ENCODE results near the gene L1CAM.

The L1CAM gene, protein sequence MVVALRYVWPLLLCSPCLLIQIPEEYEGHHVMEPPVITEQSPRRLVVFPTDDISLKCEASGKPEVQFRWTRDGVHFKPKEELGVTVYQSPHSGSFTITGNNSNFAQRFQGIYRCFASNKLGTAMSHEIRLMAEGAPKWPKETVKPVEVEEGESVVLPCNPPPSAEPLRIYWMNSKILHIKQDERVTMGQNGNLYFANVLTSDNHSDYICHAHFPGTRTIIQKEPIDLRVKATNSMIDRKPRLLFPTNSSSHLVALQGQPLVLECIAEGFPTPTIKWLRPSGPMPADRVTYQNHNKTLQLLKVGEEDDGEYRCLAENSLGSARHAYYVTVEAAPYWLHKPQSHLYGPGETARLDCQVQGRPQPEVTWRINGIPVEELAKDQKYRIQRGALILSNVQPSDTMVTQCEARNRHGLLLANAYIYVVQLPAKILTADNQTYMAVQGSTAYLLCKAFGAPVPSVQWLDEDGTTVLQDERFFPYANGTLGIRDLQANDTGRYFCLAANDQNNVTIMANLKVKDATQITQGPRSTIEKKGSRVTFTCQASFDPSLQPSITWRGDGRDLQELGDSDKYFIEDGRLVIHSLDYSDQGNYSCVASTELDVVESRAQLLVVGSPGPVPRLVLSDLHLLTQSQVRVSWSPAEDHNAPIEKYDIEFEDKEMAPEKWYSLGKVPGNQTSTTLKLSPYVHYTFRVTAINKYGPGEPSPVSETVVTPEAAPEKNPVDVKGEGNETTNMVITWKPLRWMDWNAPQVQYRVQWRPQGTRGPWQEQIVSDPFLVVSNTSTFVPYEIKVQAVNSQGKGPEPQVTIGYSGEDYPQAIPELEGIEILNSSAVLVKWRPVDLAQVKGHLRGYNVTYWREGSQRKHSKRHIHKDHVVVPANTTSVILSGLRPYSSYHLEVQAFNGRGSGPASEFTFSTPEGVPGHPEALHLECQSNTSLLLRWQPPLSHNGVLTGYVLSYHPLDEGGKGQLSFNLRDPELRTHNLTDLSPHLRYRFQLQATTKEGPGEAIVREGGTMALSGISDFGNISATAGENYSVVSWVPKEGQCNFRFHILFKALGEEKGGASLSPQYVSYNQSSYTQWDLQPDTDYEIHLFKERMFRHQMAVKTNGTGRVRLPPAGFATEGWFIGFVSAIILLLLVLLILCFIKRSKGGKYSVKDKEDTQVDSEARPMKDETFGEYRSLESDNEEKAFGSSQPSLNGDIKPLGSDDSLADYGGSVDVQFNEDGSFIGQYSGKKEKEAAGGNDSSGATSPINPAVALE

DNA sequence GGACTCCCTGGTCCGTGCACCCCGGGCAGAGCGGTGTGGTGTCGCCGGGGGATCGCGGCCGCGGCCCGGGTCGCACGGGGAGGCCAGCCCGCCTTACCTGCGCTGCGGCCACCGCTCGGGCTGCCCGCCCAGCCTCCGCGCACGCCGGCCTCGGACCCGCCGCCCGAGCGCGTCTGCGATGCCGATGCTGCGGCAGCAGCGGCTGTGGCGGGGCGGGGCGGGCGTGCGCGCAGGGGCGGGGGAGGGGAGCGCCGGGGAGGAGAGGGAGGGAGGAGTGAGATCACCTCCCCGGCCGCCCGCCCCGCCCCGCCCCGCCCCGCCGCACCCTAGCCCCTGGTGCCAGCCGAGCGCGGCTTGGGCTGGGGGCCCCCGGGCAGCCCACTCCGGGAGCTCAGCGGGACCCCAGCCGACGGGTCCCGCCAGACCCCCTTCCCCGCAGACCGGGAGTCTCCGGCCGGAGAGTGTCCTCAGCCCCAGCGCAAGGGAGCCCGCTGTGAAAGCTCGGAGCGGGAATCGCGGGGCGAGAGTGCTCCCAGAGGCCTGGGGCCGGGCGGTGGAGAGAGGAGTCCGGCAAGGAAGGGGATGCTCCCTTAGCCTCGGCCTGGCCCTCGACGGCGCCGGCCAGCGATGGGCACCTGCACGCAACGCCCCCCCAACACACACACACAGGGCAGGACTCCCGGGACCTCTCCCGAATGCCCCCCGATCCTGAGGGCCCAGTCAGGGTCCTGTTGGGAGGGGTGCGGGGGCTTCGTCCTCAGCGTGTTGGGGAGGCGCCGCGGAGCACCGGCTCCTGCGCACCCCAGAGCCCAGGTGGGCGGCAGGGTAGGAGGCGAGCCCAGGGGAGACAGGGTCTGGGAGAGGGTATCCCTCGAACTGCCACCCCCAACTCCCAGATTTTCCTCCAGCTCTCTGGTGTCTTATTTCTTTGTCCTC lies at the start of gene L1CAM:
L1CAM (minus strand) TSS at position 206 of the 936 bp plus-strand sequence. CDS start 10,337 bp downstream, outside the sequence.
- H3K27ac ChIP-seq = peak within 1 kb of the TSS in 1 of 2 donors; percentile 31
- peak within 1 kb of the TSS; percentile 60 for H3K4me3 ChIP-seq
- TF ChIP-seq, protein P1, sequence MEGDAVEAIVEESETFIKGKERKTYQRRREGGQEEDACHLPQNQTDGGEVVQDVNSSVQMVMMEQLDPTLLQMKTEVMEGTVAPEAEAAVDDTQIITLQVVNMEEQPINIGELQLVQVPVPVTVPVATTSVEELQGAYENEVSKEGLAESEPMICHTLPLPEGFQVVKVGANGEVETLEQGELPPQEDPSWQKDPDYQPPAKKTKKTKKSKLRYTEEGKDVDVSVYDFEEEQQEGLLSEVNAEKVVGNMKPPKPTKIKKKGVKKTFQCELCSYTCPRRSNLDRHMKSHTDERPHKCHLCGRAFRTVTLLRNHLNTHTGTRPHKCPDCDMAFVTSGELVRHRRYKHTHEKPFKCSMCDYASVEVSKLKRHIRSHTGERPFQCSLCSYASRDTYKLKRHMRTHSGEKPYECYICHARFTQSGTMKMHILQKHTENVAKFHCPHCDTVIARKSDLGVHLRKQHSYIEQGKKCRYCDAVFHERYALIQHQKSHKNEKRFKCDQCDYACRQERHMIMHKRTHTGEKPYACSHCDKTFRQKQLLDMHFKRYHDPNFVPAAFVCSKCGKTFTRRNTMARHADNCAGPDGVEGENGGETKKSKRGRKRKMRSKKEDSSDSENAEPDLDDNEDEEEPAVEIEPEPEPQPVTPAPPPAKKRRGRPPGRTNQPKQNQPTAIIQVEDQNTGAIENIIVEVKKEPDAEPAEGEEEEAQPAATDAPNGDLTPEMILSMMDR (IDR thresholded peaks at IDR 0.05) = no peak
- DNase-seq (ENCODE audit: low spot score) = no peak

DNA sequence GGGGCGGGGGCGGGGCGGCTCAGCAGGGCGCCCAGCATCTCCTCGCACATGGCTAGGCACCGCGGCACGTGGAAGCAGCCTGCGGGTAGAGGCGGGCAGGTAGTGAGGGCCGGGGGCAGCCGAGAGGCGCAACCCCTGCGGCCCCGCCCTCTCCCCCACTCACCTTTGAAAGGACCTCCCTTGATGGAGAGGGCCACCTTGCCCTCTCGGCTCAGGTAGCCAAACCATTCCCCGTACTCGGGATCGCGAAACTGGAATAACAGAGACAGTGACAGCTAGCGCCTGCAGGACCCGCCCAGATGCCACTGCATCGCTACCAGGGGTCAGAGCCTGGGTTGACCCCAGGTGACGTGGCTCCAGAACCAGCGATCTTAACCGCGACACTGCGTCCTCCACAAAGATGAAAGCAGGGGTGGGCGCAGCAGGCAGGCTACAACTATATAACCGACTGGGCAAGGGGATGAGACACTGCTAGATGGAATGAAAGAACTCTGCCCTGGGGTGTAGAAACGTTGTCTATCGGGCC lies 49.4 kb upstream of the L1CAM start:
- TF ChIP-seq, protein P1 (IDR thresholded peaks at IDR 0.05) = no peak

DNA sequence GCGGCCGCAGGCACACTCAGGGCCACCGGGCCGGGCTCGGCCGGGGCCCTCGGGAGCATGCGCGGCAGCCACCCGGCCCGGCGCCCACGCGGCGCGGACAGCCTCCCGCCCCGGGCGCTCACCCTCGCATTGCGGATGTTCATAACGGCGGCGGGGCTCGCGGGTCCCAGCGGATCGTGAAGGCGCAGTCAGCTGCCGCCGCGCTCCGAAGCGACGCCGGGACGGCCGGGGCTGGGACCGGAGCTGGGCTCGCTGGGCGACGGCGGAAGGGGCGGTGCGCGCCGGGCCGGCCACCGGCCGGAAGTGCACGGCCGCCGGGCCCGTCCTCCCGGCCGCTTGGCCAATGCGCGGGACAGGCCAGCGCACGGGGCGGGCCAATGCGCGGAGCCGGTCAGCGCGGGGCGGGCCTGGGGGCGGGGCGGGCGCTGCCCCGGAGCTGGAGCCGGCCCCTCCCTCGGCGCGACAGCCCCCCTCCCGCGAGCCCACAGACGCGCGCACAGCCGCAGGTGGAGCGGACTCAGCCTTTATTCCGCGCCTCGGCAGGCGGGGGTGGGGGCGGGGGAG lies 48.9 kb upstream of the L1CAM start, which contains the start of gene NAA10:
NAA10 (minus strand) TSS at position 276 of the 564 bp plus-strand sequence; CDS start at position 143, 133 bp downstream.
- DNase-seq (ENCODE audit: low spot score) = no peak
- peak within 1 kb of the TSS; percentile 99 for H3K4me3 ChIP-seq
- H3K27ac ChIP-seq = peak within 1 kb of the TSS in 1 of 2 donors; percentile 83
- TF ChIP-seq, protein P1 (IDR thresholded peaks at IDR 0.05) = no peak

More for the DNA sequence above, 49.4 kb upstream of the L1CAM start:
- Histone ChIP-seq H3K27ac (peak overlapping the region in 1 of 2 donors; percentile 83), H3K4me3 (peak overlapping the region; percentile 99)
- DNase-seq (ENCODE audit: low spot score) = no peak

DNA sequence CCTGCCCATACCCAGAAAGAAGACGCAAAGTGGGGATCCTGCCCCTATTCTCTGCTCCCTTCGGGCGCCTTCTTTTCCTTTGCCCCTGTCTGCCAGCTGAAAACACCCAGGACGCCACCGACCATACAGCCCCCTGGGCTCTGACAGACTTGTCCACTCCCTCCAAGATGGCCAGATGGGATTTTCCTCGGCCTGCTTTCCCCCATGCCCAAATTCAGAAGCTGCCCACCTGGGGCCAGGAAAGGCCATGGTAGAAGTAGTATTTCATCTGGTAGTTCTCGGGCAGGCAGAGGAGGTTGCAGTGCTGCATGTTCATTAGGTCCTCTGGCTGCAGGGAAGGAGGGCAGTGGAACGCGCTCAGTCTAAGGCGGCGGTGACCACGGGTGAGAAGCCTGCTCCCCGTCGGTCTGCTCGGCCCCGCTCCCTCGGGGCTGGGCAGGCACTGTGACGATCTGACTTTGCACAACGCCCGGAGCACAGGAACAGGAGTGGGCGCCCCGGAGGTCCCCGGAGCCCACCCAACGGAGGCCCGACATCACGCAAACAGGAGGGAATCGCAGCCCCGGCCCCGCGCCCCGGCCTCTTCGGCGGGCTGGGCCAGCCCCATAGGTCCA lies 48.3 kb upstream of the L1CAM start:
- H3K27ac ChIP-seq = peak overlapping the region in 1 of 2 donors; percentile 83

DNA sequence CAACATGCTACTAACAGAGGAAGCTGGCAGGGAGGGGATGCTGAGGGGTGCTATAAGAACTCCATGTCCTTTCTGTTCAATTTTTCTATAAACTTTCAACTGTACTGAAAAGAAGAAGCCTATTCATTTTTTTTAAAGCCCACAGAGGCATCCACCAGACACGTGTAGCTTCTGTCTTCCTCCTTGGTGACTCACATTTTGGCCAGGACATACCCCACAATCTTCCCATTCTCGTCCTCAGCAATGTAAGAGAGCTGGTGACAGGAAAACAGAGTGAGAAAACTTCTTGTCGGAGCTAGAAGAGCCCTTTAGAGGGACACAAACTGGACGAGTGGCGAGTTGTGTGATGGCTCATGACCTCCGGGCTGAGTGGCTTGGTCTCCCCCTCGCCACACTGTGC lies 47.8 kb upstream of the L1CAM start:
- no peak for DNase-seq (ENCODE audit: low spot score)
- TF ChIP-seq, protein P1 (IDR thresholded peaks at IDR 0.05) = no peak
- peak overlapping the region; percentile 99 for H3K4me3 ChIP-seq
- no peak overlapping the region for H3K27ac ChIP-seq

More for the DNA sequence above, 48.3 kb upstream of the L1CAM start:
- H3K4me3 ChIP-seq = peak overlapping the region; percentile 99
- DNase-seq (ENCODE audit: low spot score) = no peak
- TF ChIP-seq, protein P1 (IDR thresholded peaks at IDR 0.05) = no peak

Measured in coronary artery (tissue), 2 donors.